Measurements from ENCODE around the gene PIGH.

PIGH gene

GRCh38 chr14:67573228-67574010, 26.6 kb downstream of the PIGH start:
- DNase-seq: no peak

GRCh38 chr14:67572608-67573007, 27.5 kb downstream of the PIGH start:
- no peak for DNase-seq

- no peak for DNase-seq
Measured at GRCh38 chr14:67571991-67572323, 28.1 kb downstream of the PIGH start.

GRCh38 chr14:67571275-67571990, 28.6 kb downstream of the PIGH start:
- DNase-seq: no peak

- no peak for DNase-seq
Measured at GRCh38 chr14:67570453-67570852, 29.6 kb downstream of the PIGH start.

- DNase-seq: no peak
Measured at GRCh38 chr14:67569651-67570290, 30.3 kb downstream of the PIGH start.

- DNase-seq: no peak
Measured at GRCh38 chr14:67569011-67569650, 30.9 kb downstream of the PIGH start.

GRCh38 chr14:67567654-67568053, 32.4 kb downstream of the PIGH start:
- no peak for DNase-seq

- no peak for DNase-seq
Measured at GRCh38 chr14:67566908-67567307, 33.2 kb downstream of the PIGH start.

GRCh38 chr14:67564236-67564635, 35.8 kb downstream of the PIGH start:
- no peak for DNase-seq

- no peak for DNase-seq
Measured at GRCh38 chr14:67562776-67563150, 37.3 kb downstream of the PIGH start.

- no peak for DNase-seq
Measured at GRCh38 chr14:67562025-67562775, 37.9 kb downstream of the PIGH start.

GRCh38 chr14:67559639-67560038, 40.4 kb downstream of the PIGH start:
- DNase-seq: no peak

GRCh38 chr14:67557656-67558055, 42.4 kb downstream of the PIGH start:
- no peak for DNase-seq

- no peak for DNase-seq
Measured at GRCh38 chr14:67557118-67557517, 43.0 kb downstream of the PIGH start.

- DNase-seq: no peak
Measured at GRCh38 chr14:67556671-67557070, 43.4 kb downstream of the PIGH start.

GRCh38 chr14:67555518-67556090, 44.5 kb downstream of the PIGH start:
- DNase-seq: no peak

GRCh38 chr14:67554341-67554740, 45.7 kb downstream of the PIGH start:
- DNase-seq: no peak

- no peak for DNase-seq
Measured at GRCh38 chr14:67553547-67553946, 46.5 kb downstream of the PIGH start.

- DNase-seq: no peak
Measured at GRCh38 chr14:67551940-67552339, 48.1 kb downstream of the PIGH start.

GRCh38 chr14:67551123-67551522, 48.9 kb downstream of the PIGH start:
- DNase-seq: no peak

GRCh38 chr14:67549734-67550133, 50.3 kb downstream of the PIGH start:
- no peak for DNase-seq
